NCI-H2171 treated with DMSO at 0.1 percent for 48 hours (cell line): ENCODE measurements around the gene ROCK2.

Experiments used
- DNase-seq: peaks from one replicate; lab custom pipeline; 2025; lab: John Stamatoyannopoulos, UW

The ROCK2 gene

GRCh38 chr2:11344342-11344955, at the start of gene ROCK2:
TSS of gene ROCK2 (minus strand) at chr2:11344636. CDS start at chr2:11344136, 500 bp downstream.
- peak; percentile 89 for DNase-seq

- DNase-seq, result no peak
Observed at GRCh38 chr2:11393711-11394236, 49.3 kb upstream of the ROCK2 start.

GRCh38 chr2:11391942-11392266, 47.5 kb upstream of the ROCK2 start:
- DNase-seq, result no peak

GRCh38 chr2:11390399-11390658, 45.9 kb upstream of the ROCK2 start:
- no peak for DNase-seq

GRCh38 chr2:11389551-11390398, 45.3 kb upstream of the ROCK2 start:
- no peak for DNase-seq

GRCh38 chr2:11389052-11389420, 44.6 kb upstream of the ROCK2 start:
- DNase-seq, result no peak

- no peak for DNase-seq
Observed at GRCh38 chr2:11388262-11389051, 44.0 kb upstream of the ROCK2 start.

- DNase-seq, result no peak
Observed at GRCh38 chr2:11387843-11388242, 43.4 kb upstream of the ROCK2 start.

- no peak for DNase-seq
Observed at GRCh38 chr2:11387100-11387390, 42.6 kb upstream of the ROCK2 start.

GRCh38 chr2:11385847-11386246, 41.4 kb upstream of the ROCK2 start:
- DNase-seq, result no peak

- no peak for DNase-seq
Observed at GRCh38 chr2:11385216-11385615, 40.8 kb upstream of the ROCK2 start.

GRCh38 chr2:11379558-11379957, 35.1 kb upstream of the ROCK2 start:
- no peak for DNase-seq

GRCh38 chr2:11377928-11378545, 33.6 kb upstream of the ROCK2 start:
- DNase-seq, result no peak

- DNase-seq, result no peak
Observed at GRCh38 chr2:11376071-11376470, 31.6 kb upstream of the ROCK2 start.

GRCh38 chr2:11375689-11376027, 31.2 kb upstream of the ROCK2 start:
- DNase-seq, result no peak

GRCh38 chr2:11375025-11375688, 30.7 kb upstream of the ROCK2 start:
- DNase-seq, result peak; percentile 92

- no peak for DNase-seq
Observed at GRCh38 chr2:11373096-11373495, 28.7 kb upstream of the ROCK2 start.

- no peak for DNase-seq
Observed at GRCh38 chr2:11371092-11371937, 26.9 kb upstream of the ROCK2 start.

GRCh38 chr2:11370377-11371091, 26.1 kb upstream of the ROCK2 start:
- no peak for DNase-seq

GRCh38 chr2:11368059-11368572, 23.7 kb upstream of the ROCK2 start:
- no peak for DNase-seq
